Measurements from ENCODE around the gene AUTS2.

Gene AUTS2

DNA sequence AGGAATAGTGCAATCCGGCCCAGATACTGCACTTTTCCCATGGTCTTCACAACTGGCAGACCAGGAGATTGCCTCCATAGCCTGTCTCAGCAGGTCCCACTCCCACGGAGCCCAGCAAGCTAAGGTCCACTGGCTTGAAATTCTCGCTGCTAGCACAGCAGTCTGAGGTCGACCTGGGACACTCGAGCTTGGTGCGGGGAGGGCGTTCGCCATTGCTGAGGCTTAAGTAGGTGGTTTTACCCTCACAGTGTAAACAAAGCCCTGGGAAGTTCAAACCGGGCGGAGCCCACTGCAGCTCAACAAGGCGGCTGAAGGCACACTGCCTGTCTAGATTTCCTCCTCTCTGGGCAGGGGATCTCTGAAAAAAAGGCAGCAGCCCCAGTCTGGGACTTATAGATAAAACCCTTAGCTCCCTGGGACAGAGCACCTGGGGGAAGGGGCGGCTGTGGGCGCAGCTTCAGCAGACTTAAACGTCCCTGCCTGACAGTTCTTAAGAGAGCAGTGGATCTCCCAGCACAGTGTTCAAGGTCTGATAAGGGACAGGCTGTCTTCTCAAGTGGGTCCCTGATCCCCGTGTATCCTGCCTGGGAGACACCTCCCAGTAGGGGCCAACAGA is 1240.1 kb downstream of the AUTS2 start:
- DNase-seq = no peak
